GM19372 (cell line): ENCODE data around the gene YLPM1.

Experiments
- ATAC-seq: cut with Tn5 transposase; IDR thresholded peaks from one replicate; pipeline ENCODE4 v1.9.1; 2021; ENCODE audit warnings: mild to moderate bottlenecking, low read depth, moderate library complexity; ENCODE audit not compliant: unreplicated experiment

YLPM1 gene

GRCh38 chr14:74840603-74841030 lies 77.5 kb downstream of the YLPM1 start:
- no peak for ATAC-seq

GRCh38 chr14:74841230-74842207 lies 78.4 kb downstream of the YLPM1 start:
- ATAC-seq, result peak; percentile 79

GRCh38 chr14:74843653-74844052 lies 80.5 kb downstream of the YLPM1 start:
- ATAC-seq, result no peak

- ATAC-seq, result no peak
These were observed 83.1 kb downstream of the YLPM1 start for GRCh38 chr14:74846168-74846567.

GRCh38 chr14:74846968-74847665 lies 84.0 kb downstream of the YLPM1 start:
- no peak for ATAC-seq

GRCh38 chr14:74848768-74849167 lies 85.7 kb downstream of the YLPM1 start:
- no peak for ATAC-seq

GRCh38 chr14:74852922-74853530 lies 89.9 kb downstream of the YLPM1 start:
- ATAC-seq, result no peak

- no peak for ATAC-seq
These were observed 90.5 kb downstream of the YLPM1 start for GRCh38 chr14:74853581-74853980.

- no peak for ATAC-seq
These were observed 91.9 kb downstream of the YLPM1 start for GRCh38 chr14:74855021-74855420.

- ATAC-seq, result no peak
These were observed 92.8 kb downstream of the YLPM1 start for GRCh38 chr14:74855945-74856344.

GRCh38 chr14:74856366-74856765 lies 93.2 kb downstream of the YLPM1 start:
- no peak for ATAC-seq

- no peak for ATAC-seq
These were observed 94.9 kb downstream of the YLPM1 start for GRCh38 chr14:74858022-74858421.

- no peak for ATAC-seq
These were observed 96.8 kb downstream of the YLPM1 start for GRCh38 chr14:74859757-74860552.

- no peak for ATAC-seq
These were observed 98.0 kb downstream of the YLPM1 start for GRCh38 chr14:74860899-74861733.

- no peak for ATAC-seq
These were observed 98.6 kb downstream of the YLPM1 start for GRCh38 chr14:74861734-74862090.

GRCh38 chr14:74863274-74863673 lies 100.2 kb downstream of the YLPM1 start:
- ATAC-seq, result no peak

- ATAC-seq, result no peak
These were observed 101.1 kb downstream of the YLPM1 start for GRCh38 chr14:74864198-74864597.

GRCh38 chr14:74865156-74865555 lies 102.0 kb downstream of the YLPM1 start:
- no peak for ATAC-seq

GRCh38 chr14:74866708-74867389 lies 103.7 kb downstream of the YLPM1 start:
- no peak for ATAC-seq
